Neutrophil (primary cell): ENCODE measurements around the gene KRT8.

Experiments
- H3K27ac ChIP-seq: fragments of 200-600 bp; sonication (generic); 2 replicates; pipeline ENCODE4 v1.5.1; 2016; ENCODE audit warnings: mild to moderate bottlenecking, moderate library complexity
- H3K27me3 ChIP-seq: fragments of 200-600 bp; sonication (generic); 2 replicates; pipeline ENCODE4 v1.6.0; 2016; ENCODE audit warnings: mild to moderate bottlenecking
- H3K36me3 ChIP-seq: fragments of 200-600 bp; sonication (generic); 2 replicates; pipeline ENCODE4 v1.5.1; 2017
- H3K4me1 ChIP-seq, 2 experiments: fragments of 200-600 bp in 1 of 2; sonication (generic) in 1 of 2; 1 replicate in 1 of 2; 2 replicates in 1 of 2; pipeline versions ENCODE4 v1.5.1 to v1.6.1; 2013 to 2016; ENCODE audit warnings: low read depth in 1 of 2, low read length in 1 of 2, mild to moderate bottlenecking in 1 of 2, moderate library complexity in 1 of 2; ENCODE audit not compliant: control insufficient read depth in 1 of 2, insufficient read depth in 1 of 2
- H3K4me3 ChIP-seq, 2 experiments: fragments of 200-600 bp in 1 of 2; sonication (generic) in 1 of 2; 1 replicate in 1 of 2; 2 replicates in 1 of 2; pipeline ENCODE4 v1.5.1; 2013 to 2016; ENCODE audit warnings: low read depth in 1 of 2, low read length in 1 of 2, mild to moderate bottlenecking in 1 of 2, moderate library complexity in 1 of 2
- H3K9me3 ChIP-seq: fragments of 200-600 bp; sonication (generic); 2 replicates; pipeline ENCODE4 v1.5.1; 2016
- CTCF ChIP-seq: fragments of 200-600 bp; sonication (generic); IDR thresholded peaks from 2 replicates; pipeline ENCODE4 v1.5.1; 2016; ENCODE audit warnings: antibody characterized with exemption

The KRT8 gene

GRCh38 chr12:52877242-52877641 is 27.6 kb downstream of the KRT8 start:
- Histone ChIP-seq H3K4me3 (no peak overlapping the region), H3K4me1 (peaks cover 4 to 12% of the 10 kb centered on the region in 2 experiments), H3K36me3 (no peaks in the 10 kb centered on the region), H3K27ac (no peak overlapping the region), H3K9me3 (no peaks in the 10 kb centered on the region), H3K27me3 (peaks cover 61% of the 10 kb centered on the region)
- TF ChIP-seq CTCF = no peak

- no peak overlapping the region for H3K4me3 ChIP-seq
- no peaks in the 10 kb centered on the region for H3K36me3 ChIP-seq
- H3K9me3 ChIP-seq = no peaks in the 10 kb centered on the region
- H3K27me3 ChIP-seq = peaks cover 66% of the 10 kb centered on the region
- H3K27ac ChIP-seq = no peak overlapping the region
- H3K4me1 ChIP-seq = peaks cover 4 to 12% of the 10 kb centered on the region in 2 experiments
- no peak for TF ChIP-seq CTCF
Observed at GRCh38 chr12:52876372-52876771, 28.5 kb downstream of the KRT8 start.

- no peak overlapping the region for H3K4me3 ChIP-seq
- TF ChIP-seq CTCF = no peak
- H3K36me3 ChIP-seq = no peaks in the 10 kb centered on the region
- H3K27ac ChIP-seq = no peak overlapping the region
- peaks cover 4 to 8% of the 10 kb centered on the region in 2 experiments for H3K4me1 ChIP-seq
- peaks cover 57% of the 10 kb centered on the region for H3K27me3 ChIP-seq
- no peaks in the 10 kb centered on the region for H3K9me3 ChIP-seq
Observed at GRCh38 chr12:52874573-52875435, 30.1 kb downstream of the KRT8 start.

GRCh38 chr12:52873832-52874572 is 30.9 kb downstream of the KRT8 start:
- no peak overlapping the region for H3K4me3 ChIP-seq
- H3K36me3 ChIP-seq = no peaks in the 10 kb centered on the region
- H3K9me3 ChIP-seq = no peaks in the 10 kb centered on the region
- TF ChIP-seq CTCF = no peak
- H3K27ac ChIP-seq = no peak overlapping the region
- H3K27me3 ChIP-seq = peaks cover 49% of the 10 kb centered on the region
- peaks cover 0 to 3% of the 10 kb centered on the region in 2 experiments for H3K4me1 ChIP-seq

GRCh38 chr12:52873513-52873831 is 31.4 kb downstream of the KRT8 start:
- no peak overlapping the region for H3K4me3 ChIP-seq

More at GRCh38 chr12:52873513-52873831, 31.4 kb downstream of the KRT8 start:
- H3K27ac ChIP-seq = no peak overlapping the region
- no peaks in the 10 kb centered on the region for H3K9me3 ChIP-seq
- no peaks in the 10 kb centered on the region for H3K36me3 ChIP-seq
- peaks cover 0 to 3% of the 10 kb centered on the region in 2 experiments for H3K4me1 ChIP-seq
- peaks cover 45% of the 10 kb centered on the region for H3K27me3 ChIP-seq
- no peak for TF ChIP-seq CTCF
